ENCODE measurements around the gene LRIG2.
"Not testable (repeated sequence)": the region's sequence is repeated elsewhere in the genome, so short reads cannot be mapped to it uniquely, and the experiment has no call there.

The LRIG2 gene

GRCh38 chr1:113128116-113128515, 55.1 kb downstream of the LRIG2 start:
- no peak for DNase-seq

GRCh38 chr1:113129529-113130185, 56.7 kb downstream of the LRIG2 start:
- DNase-seq: no peak

GRCh38 chr1:113133038-113133437, 60.0 kb downstream of the LRIG2 start:
- no peak for DNase-seq

GRCh38 chr1:113133759-113134158, 60.8 kb downstream of the LRIG2 start:
- DNase-seq: no peak

- DNase-seq: no peak
These were observed 62.5 kb downstream of the LRIG2 start for GRCh38 chr1:113135460-113135859.

- DNase-seq: no peak
These were observed 63.5 kb downstream of the LRIG2 start for GRCh38 chr1:113136476-113136875.

GRCh38 chr1:113137563-113137962, 64.6 kb downstream of the LRIG2 start:
- no peak for DNase-seq

GRCh38 chr1:113138778-113139177, 65.8 kb downstream of the LRIG2 start:
- DNase-seq: no peak

- DNase-seq: no peak
These were observed 67.2 kb downstream of the LRIG2 start for GRCh38 chr1:113140176-113140575.

- DNase-seq: no peak
These were observed 67.8 kb downstream of the LRIG2 start for GRCh38 chr1:113140588-113141446.

GRCh38 chr1:113141650-113142473, 68.9 kb downstream of the LRIG2 start:
- DNase-seq: no peak

GRCh38 chr1:113142791-113143190, 69.8 kb downstream of the LRIG2 start:
- no peak for DNase-seq

- DNase-seq: no peak
These were observed 73.5 kb downstream of the LRIG2 start for GRCh38 chr1:113146242-113147072.

GRCh38 chr1:113147073-113147625, 74.2 kb downstream of the LRIG2 start:
- no peak for DNase-seq

GRCh38 chr1:113147826-113148225, 74.8 kb downstream of the LRIG2 start:
- no peak for DNase-seq

GRCh38 chr1:113150494-113150893, 77.5 kb downstream of the LRIG2 start:
- DNase-seq: not testable (repeated sequence)

GRCh38 chr1:113153116-113153803, 80.3 kb downstream of the LRIG2 start:
- DNase-seq: no peak

- DNase-seq: no peak
These were observed 83.4 kb downstream of the LRIG2 start for GRCh38 chr1:113156368-113156767.

GRCh38 chr1:113158743-113159142, 85.7 kb downstream of the LRIG2 start:
- not testable (repeated sequence) for DNase-seq

- DNase-seq: no peak
These were observed 93.5 kb downstream of the LRIG2 start for GRCh38 chr1:113166473-113166872.

- no peak for DNase-seq
These were observed 95.9 kb downstream of the LRIG2 start for GRCh38 chr1:113168946-113169345.

Measured in cerebellar nuclear complex (tissue), 1 donor.